Spleen (tissue), 11 donors: ENCODE results near the gene HYAL1. TPM values are rescaled to one million over a fixed set of nuclear protein-coding genes. Genes with fewer than 3 reads are reported as not detected.

ENCODE experiments used
- DNase-seq: peaks from one replicate; pipeline ENCODE4 v3.0.0-alpha.2; 2020
- H3K27ac ChIP-seq, 8 donors: fragments of 200-600 bp; sonication (generic) in 7 of 8; 1 replicate in 4 of 8; 2 replicates in 4 of 8; pipeline versions ENCODE4 v1.5.0 to v1.8.0; 2016 to 2021; ENCODE audit warnings: inconsistent platforms in 4 of 8, mild to moderate bottlenecking in 4 of 8, moderate library complexity in 1 of 8
- H3K27me3 ChIP-seq, 7 donors: fragments of 200-600 bp; sonication (generic) in 6 of 7; replicated peaks in 1 of 7; 1 replicate in 4 of 7; 2 replicates in 3 of 7; pipeline versions ENCODE4 v1.5.0 to v1.8.0; 2016 to 2021; ENCODE audit warnings: inconsistent platforms in 3 of 7, mild to moderate bottlenecking in 1 of 7
- H3K36me3 ChIP-seq, 6 donors: fragments of 200-600 bp; sonication (generic) in 5 of 6; 1 replicate in 4 of 6; 2 replicates in 2 of 6; pipeline versions ENCODE4 v1.5.0 to v1.8.0; 2016 to 2021; ENCODE audit warnings: inconsistent platforms in 2 of 6
- H3K4me1 ChIP-seq, 6 donors: fragments of 200-600 bp; sonication (generic) in 5 of 6; 1 replicate in 3 of 6; 2 replicates in 3 of 6; pipeline versions ENCODE4 v1.5.0 to v1.8.0; 2016 to 2021; ENCODE audit warnings: inconsistent platforms in 3 of 6
- H3K4me3 ChIP-seq, 8 donors: fragments of 200-600 bp; sonication (generic) in 7 of 8; 1 replicate in 4 of 8; 2 replicates in 4 of 8; pipeline versions ENCODE4 v1.5.0 to v1.8.0; 2016 to 2021; ENCODE audit warnings: inconsistent platforms in 4 of 8, mild to moderate bottlenecking in 4 of 8, moderate library complexity in 2 of 8
- H3K9me3 ChIP-seq, 8 donors: fragments of 200-600 bp; sonication (generic) in 7 of 8; 1 replicate in 4 of 8; 2 replicates in 4 of 8; pipeline versions ENCODE4 v1.5.0 to v1.8.0; 2016 to 2021; ENCODE audit warnings: inconsistent platforms in 4 of 8
- POLR2A ChIP-seq, 3 donors: fragments of 450-650 bp; IDR thresholded peaks; one replicate each; pipeline ENCODE4 v1.5.1; 2017; ENCODE audit warnings: antibody characterized with exemption in 3 of 3, mild to moderate bottlenecking in 1 of 3
- POLR2AphosphoS5 ChIP-seq, 3 donors: sonication (generic); formaldehyde crosslinking; IDR thresholded peaks; one replicate each; pipeline ENCODE4 v1.5.1; 2017; ENCODE audit warnings: antibody characterized with exemption in 3 of 3
- WGBS, 5 donors: extraction: QIAGEN DNeasy Blood & Tissue Kit in 3 of 5; methylation state at CpG; one replicate each; pipeline versions ENCODE4 v1.1.5 to v1.1.7; 2013 to 2018; 5-methylcytosine and 5-hydroxymethylcytosine counted together
- intact Hi-C: fragments of 100-400 bp; cut with DNase I; formaldehyde crosslinking; loops from one replicate; pipeline ENCODE4 v1.15.0; 2023; ENCODE audit warnings: low total_unique reads
- polyA plus RNA-seq, 3 donors: library from polyadenylated mRNA; stranded (reverse); fragments of 200-250 nt; gene quantifications; one replicate each; pipeline ENCODE4 v1.2.1, GENCODE V29; 2013
- total RNA-seq, 7 donors: library from RNA; depleted of rRNA in 3 of 7; stranded (reverse); fragments of >200 nt in 3 of 7; fragmentation: NEBNext Ultra II Directional in 4 of 7; extraction: Animal tissue kit (Norgen Biotek cat#: 25700) in 4 of 7; gene quantifications; one replicate each; pipeline versions ENCODE4 v1.1.0 to v1.2.1, GENCODE V29; 2016 to 2021
- TF ChIP-seq, protein P1 (sequence below), 11 experiments: fragments of 200-600 bp in 7 of 11; fragments of 450-650 bp in 4 of 11; sonication (generic) in 4 of 11; IDR thresholded peaks in 8 of 11; conservative IDR thresholded peaks in 3 of 11; 1 replicate in 7 of 11; 2 replicates in 4 of 11; pipeline versions ENCODE4 v1.4.0 to v1.8.0; 2016 to 2021; ENCODE audit warnings: antibody characterized with exemption in 11 of 11, inconsistent platforms in 4 of 11, mild to moderate bottlenecking in 1 of 11
- donor health status: healthy with polysubstance abuse.
- donor health status: DM: no; HTN: no; CAD: no; lungs with moderate emphysema.
- donor health status: DM: no; HTN: no; CAD: no.
- donor health status: Bipolar disorder and iron deficiency.
- donor health status: healthy.
- donor health status: DM: no; HTN: no; CAD: no.
- donor health status: DM: yes; HTN: yes; CAD: no.

Gene HYAL1
- total and polyA plus RNA-seq, 10 donors = 18.2 to 172 (median 97.8) TPM

DNA sequence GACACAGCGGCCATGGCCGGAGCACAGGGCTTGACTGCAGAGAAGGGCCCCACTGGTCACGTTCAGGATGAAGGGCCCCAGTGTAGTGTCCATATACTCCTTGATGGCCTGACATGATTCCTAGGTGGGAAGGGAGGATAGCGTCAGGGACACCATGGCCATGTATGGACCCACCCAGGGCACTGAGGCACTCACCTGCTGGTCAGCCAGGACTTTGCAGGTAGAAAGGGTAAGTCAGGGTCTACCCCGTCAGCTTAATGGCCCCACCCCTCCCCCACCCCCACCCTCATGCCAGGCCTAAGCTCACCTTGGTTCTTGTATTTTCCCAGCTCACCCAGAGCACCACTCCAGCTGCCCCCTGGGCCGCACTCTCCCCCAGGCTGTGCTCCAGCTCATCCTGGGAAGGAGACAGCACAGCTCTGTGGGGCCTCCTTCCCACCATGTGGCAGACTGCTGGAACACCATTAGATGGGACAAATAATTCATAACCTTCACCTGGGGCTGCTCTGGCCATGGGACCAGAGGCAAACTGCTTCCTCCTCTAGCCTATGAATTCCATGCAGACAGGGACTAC is 2.6 kb downstream of the HYAL1 start:
- Histone ChIP-seq H3K9me3 (no peaks in the 10 kb centered on the region), H3K4me1 (peaks cover 18 to 75% (median 47%) of the 10 kb centered on the region in 6 donors), H3K36me3 (peaks cover 0 to 10% (median 0%) of the 10 kb centered on the region in 6 donors), H3K27ac (peak overlapping the region; percentile 31 to 98 (median 94)), H3K27me3 (no peaks in the 10 kb centered on the region), H3K4me3 (peak overlapping the region in 6 of 8 donors; percentile 27 to 90 (median 59))
- WGBS, 5 donors = 61 to 87% (median 79%) methylated on average over 6 of the region's 6 CpGs
- intact Hi-C loops = no loop called here
- DNase-seq = peak; percentile 80
- TF ChIP-seq, protein P1, sequence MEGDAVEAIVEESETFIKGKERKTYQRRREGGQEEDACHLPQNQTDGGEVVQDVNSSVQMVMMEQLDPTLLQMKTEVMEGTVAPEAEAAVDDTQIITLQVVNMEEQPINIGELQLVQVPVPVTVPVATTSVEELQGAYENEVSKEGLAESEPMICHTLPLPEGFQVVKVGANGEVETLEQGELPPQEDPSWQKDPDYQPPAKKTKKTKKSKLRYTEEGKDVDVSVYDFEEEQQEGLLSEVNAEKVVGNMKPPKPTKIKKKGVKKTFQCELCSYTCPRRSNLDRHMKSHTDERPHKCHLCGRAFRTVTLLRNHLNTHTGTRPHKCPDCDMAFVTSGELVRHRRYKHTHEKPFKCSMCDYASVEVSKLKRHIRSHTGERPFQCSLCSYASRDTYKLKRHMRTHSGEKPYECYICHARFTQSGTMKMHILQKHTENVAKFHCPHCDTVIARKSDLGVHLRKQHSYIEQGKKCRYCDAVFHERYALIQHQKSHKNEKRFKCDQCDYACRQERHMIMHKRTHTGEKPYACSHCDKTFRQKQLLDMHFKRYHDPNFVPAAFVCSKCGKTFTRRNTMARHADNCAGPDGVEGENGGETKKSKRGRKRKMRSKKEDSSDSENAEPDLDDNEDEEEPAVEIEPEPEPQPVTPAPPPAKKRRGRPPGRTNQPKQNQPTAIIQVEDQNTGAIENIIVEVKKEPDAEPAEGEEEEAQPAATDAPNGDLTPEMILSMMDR (IDR thresholded peaks at IDR 0.05 in 8 of 11, conservative IDR thresholded peaks at IDR 0.05 in 3 of 11) = no peak
- TF ChIP-seq POLR2A (IDR thresholded peaks at IDR 0.05) = no peak
- no peak for TF ChIP-seq POLR2AphosphoS5 (IDR thresholded peaks at IDR 0.05)

DNA sequence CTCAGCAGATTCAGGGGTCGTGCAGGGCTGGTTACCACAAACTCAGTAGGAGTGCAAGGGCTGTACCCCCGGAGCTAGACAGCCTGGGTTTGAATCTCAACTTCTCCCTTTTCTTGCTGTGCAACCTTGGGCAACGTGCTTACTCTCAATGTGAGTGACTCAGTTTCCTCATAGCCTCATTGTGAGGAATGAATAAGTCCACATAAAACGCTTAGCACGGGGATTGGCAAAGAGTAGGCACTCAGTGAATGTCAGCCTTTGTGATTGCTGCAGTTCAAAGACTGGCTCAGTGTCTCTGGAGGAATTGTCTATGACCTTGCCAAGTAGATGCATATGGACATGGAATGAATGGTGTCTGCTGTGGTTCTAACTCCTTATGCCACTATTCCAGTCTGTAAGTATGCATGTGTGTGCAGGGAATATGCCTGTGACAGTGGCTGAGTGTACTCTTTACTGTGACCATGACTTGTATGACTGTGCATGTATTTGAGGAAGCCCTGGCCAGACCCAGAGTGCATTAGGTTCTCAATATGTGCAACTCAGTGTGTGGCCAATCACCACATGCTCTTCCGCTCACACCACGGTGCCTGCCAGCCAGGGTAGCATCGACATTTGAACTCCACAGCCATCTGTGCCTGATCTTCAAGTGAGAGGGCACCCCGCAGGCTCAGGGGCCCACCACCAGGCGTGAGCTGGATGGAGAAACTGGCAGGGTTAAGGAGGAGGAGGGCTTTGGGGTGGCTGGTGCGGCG is 3.3 kb downstream of the HYAL1 start:
- peaks cover 18 to 74% (median 47%) of the 10 kb centered on the region in 6 donors for H3K4me1 ChIP-seq
- no peaks in the 10 kb centered on the region for H3K27me3 ChIP-seq
- intact Hi-C loops = no loop called here

GRCh38 chr3:50299638-50299928 is 3.8 kb downstream of the HYAL1 start:
- intact Hi-C loops = no loop called here
- peaks cover 18 to 69% (median 44%) of the 10 kb centered on the region in 6 donors for H3K4me1 ChIP-seq

More for the DNA sequence above, 3.3 kb downstream of the HYAL1 start:
- peak overlapping the region in 7 of 8 donors; percentile 27 to 90 (median 61) for H3K4me3 ChIP-seq
- H3K36me3 ChIP-seq = peaks cover 0 to 10% (median 0%) of the 10 kb centered on the region in 6 donors
- TF ChIP-seq, protein P1 (IDR thresholded peaks at IDR 0.05 in 8 of 11, conservative IDR thresholded peaks at IDR 0.05 in 3 of 11) = peak in 1 of 11 experiments; percentile 18
- TF ChIP-seq POLR2A (IDR thresholded peaks at IDR 0.05) = peak in 1 of 3 donors; percentile 33
- peak in 2 of 3 donors; percentile 76 for TF ChIP-seq POLR2AphosphoS5 (IDR thresholded peaks at IDR 0.05)
- WGBS, 5 donors = 34 to 46% (median 38%) methylated on average over 11 to 12 of the region's 12 CpGs
- peak; percentile 87 for DNase-seq
- no peaks in the 10 kb centered on the region for H3K9me3 ChIP-seq
- peak overlapping the region; percentile 31 to 98 (median 94) for H3K27ac ChIP-seq

More at GRCh38 chr3:50299638-50299928, 3.8 kb downstream of the HYAL1 start:
- 1 to 3% (median 2%) methylated on average over 4 to 12 of the region's 12 CpGs for WGBS, 5 donors
- H3K4me3 ChIP-seq = peak overlapping the region in 7 of 8 donors; percentile 27 to 90 (median 61)
- H3K27ac ChIP-seq = peak overlapping the region; percentile 31 to 98 (median 94)
- TF ChIP-seq, protein P1 (IDR thresholded peaks at IDR 0.05 in 8 of 11, conservative IDR thresholded peaks at IDR 0.05 in 3 of 11) = no peak
- peak in 1 of 3 donors; percentile 23 for TF ChIP-seq POLR2A (IDR thresholded peaks at IDR 0.05)
- H3K9me3 ChIP-seq = no peaks in the 10 kb centered on the region
- no peak for DNase-seq
- H3K36me3 ChIP-seq = peaks cover 0 to 10% (median 0%) of the 10 kb centered on the region in 6 donors
- H3K27me3 ChIP-seq = no peaks in the 10 kb centered on the region
